ENCODE results near the gene RPP25L.

The RPP25L gene

DNA sequence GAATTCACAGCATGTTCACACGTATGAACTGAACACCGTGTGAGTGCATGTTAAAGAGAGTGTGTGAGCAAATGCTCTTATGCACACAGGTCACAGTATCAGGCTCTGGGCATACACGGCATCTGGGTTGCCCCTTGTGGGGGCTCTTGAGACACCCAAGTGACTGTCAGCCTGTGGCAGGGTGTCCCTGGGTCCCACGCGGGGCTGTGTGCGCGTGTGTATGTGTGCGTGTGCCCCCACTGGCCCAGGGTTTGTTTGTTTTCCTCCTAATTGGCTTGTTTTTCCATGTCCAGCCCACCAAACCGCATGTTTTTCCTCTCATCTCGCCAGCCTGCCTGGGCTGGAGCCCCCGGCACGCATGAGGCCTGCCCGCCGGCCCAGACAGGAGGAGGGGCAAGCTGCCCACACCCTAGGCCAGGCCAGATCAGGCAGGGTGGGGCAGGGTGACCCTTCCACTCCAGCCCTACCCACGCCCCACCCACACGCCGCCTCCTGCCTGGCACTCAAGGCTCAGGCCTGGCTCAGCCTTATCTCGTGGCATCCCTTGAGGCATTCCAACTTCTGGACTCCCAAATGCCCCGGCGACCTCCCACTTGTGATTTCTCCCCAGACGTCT lies 51.2 kb downstream of the RPP25L start:
- H3K4me3 ChIP-seq (ENCODE audit: low read depth in 1 of 2, low read length in 2 of 2), result peak overlapping the region in 1 of 2 donors; percentile 2
- H3K4me1 ChIP-seq (ENCODE audit: control insufficient read depth in 1 of 2, insufficient read depth in 2 of 2, low read length in 2 of 2), result peaks cover 23 to 28% of the 10 kb centered on the region in 2 donors
- peak overlapping the region; percentile 26 for H3K27ac ChIP-seq (ENCODE audit: low read depth, low read length)
- peak overlapping the region; percentile 3 to 64 for H3K9ac ChIP-seq (ENCODE audit: low read depth in 1 of 2, low read length in 2 of 2)
- H3K36me3 ChIP-seq (ENCODE audit: control insufficient read depth in 1 of 2, insufficient read depth in 2 of 2, low read length in 2 of 2), result no peaks in the 10 kb centered on the region
- peaks cover 0 to 2% of the 10 kb centered on the region in 2 donors for H3K9me3 ChIP-seq (ENCODE audit: control insufficient read depth in 1 of 2, low read length in 2 of 2)
- H3K27me3 ChIP-seq (ENCODE audit: control insufficient read depth in 1 of 2, insufficient read depth in 2 of 2, low read length in 2 of 2), result peaks cover 6 to 17% of the 10 kb centered on the region in 2 donors

All from duodenal mucosa (tissue), 2 donors.